Karpas-422 (cell line): ENCODE measurements around the gene CDCA3. TPM values are rescaled to one million over a fixed set of nuclear protein-coding genes. Genes with fewer than 3 reads are reported as not detected.
A peak's percentile ranks its signal among the peaks of the same experiment; 100 is the strongest.
"Not testable (repeated sequence)": the region's sequence is repeated elsewhere in the genome, so short reads cannot be mapped to it uniquely, and the experiment has no call there.

Source experiments
- DNase-seq: peaks from one replicate; pipeline ENCODE4 v3.0.0-alpha.2; 2015
- H2AFZ ChIP-seq: fragments of 200-600 bp; sonication (generic); 2 replicates; pipeline ENCODE4 v1.6.1; 2014; ENCODE audit warnings: antibody characterized with exemption, low read length, mixed read lengths
- H3K27ac ChIP-seq: fragments of 200-600 bp; sonication (generic); 2 replicates; pipeline ENCODE4 v1.5.1; 2014; ENCODE audit warnings: mild to moderate bottlenecking, low read length, moderate library complexity
- H3K27me3 ChIP-seq: fragments of 200-600 bp; sonication (generic); 2 replicates; pipeline ENCODE4 v1.6.1; 2014; ENCODE audit warnings: low read length, mixed read lengths
- H3K36me3 ChIP-seq: fragments of 200-600 bp; sonication (generic); 2 replicates; pipeline ENCODE4 v1.6.1; 2014; ENCODE audit warnings: low read length, mixed read lengths; ENCODE audit not compliant: insufficient read depth
- H3K4me1 ChIP-seq: fragments of 200-600 bp; sonication (generic); 2 replicates; pipeline ENCODE4 v1.6.1; 2014; ENCODE audit warnings: mild to moderate bottlenecking, low read length, mixed read lengths
- H3K4me2 ChIP-seq: fragments of 200-600 bp; sonication (generic); 2 replicates; pipeline ENCODE4 v1.6.1; 2014; ENCODE audit warnings: low read length, low read depth, mild to moderate bottlenecking; ENCODE audit not compliant: poor library complexity, severe bottlenecking
- H3K4me3 ChIP-seq: fragments of 200-600 bp; sonication (generic); 2 replicates; pipeline ENCODE4 v1.5.1; 2014; ENCODE audit warnings: mild to moderate bottlenecking, antibody characterized with exemption, low read length, mixed read lengths
- H3K79me2 ChIP-seq: fragments of 200-600 bp; sonication (generic); 2 replicates; pipeline ENCODE4 v1.6.1; 2014; ENCODE audit warnings: mild to moderate bottlenecking, low read length, mixed read lengths
- H3K9ac ChIP-seq: fragments of 200-600 bp; sonication (generic); 2 replicates; pipeline ENCODE4 v1.6.0; 2014; ENCODE audit warnings: low read length
- H3K9me2 ChIP-seq: fragments of 200-600 bp; sonication (generic), shearing (Covaris generic); replicated peaks from 2 replicates; pipeline ENCODE4 v1.6.0; 2014; ENCODE audit warnings: mild to moderate bottlenecking, low read length, moderate library complexity; ENCODE audit not compliant: insufficient read depth
- H3K9me3 ChIP-seq: fragments of 300-700, 200-600 bp; sonication (generic); 2 replicates; pipeline ENCODE4 v1.6.1; 2014; ENCODE audit warnings: low read length, mixed read lengths
- H4K20me1 ChIP-seq: fragments of 200-600 bp; sonication (generic); 2 replicates; pipeline ENCODE4 v1.6.1; 2014; ENCODE audit warnings: mild to moderate bottlenecking, antibody characterized with exemption, low read length, low read depth; ENCODE audit not compliant: insufficient read depth
- total RNA-seq: library from RNA; depleted of rRNA; stranded (reverse); fragments of >200 nt; shearing (Covaris generic); gene quantifications from 2 replicates; pipeline ENCODE4 v1.2.3, GENCODE V29; 2014; ENCODE audit warnings: low replicate concordance

CDCA3 gene
- total RNA-seq, 1 experiment from 2014 or later: 70.0 TPM

DNA sequence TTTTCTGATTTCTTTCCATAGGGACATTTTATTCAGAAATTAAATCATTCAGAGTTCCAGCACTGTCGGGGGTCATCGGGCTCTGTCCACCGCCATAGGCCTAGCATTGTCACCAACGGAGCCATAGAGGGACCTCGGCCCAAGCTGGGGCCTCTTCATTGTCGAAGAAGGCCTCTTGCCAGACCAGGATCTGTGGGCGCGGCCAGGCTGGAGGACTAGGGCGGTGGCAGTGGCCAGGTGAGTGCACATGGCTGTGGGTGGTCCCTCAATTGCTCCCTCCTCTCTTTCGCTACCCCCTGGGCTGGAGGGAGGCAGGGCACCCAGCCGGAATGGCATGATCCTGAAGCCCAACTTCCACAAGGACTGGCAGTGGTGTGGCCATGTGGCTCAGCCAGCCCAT lies 32.6 kb upstream of the CDCA3 start:
- no peak for DNase-seq
- Histone ChIP-seq H4K20me1 (no peaks in the 10 kb centered on the region), H3K27ac (no peak overlapping the region), H3K9me3 (no peaks in the 10 kb centered on the region), H3K4me1 (no peaks in the 10 kb centered on the region), H3K9me2 (no peaks in the 10 kb centered on the region), H3K27me3 (no peaks in the 10 kb centered on the region), H3K36me3 (peaks cover 17% of the 10 kb centered on the region; the same call in 1 of the 2 replicates), H3K4me2 (no peak overlapping the region), H3K4me3 (no peak overlapping the region), H3K79me2 (no peaks in the 10 kb centered on the region), H2AFZ (no peak overlapping the region), H3K9ac (no peak overlapping the region)

DNA sequence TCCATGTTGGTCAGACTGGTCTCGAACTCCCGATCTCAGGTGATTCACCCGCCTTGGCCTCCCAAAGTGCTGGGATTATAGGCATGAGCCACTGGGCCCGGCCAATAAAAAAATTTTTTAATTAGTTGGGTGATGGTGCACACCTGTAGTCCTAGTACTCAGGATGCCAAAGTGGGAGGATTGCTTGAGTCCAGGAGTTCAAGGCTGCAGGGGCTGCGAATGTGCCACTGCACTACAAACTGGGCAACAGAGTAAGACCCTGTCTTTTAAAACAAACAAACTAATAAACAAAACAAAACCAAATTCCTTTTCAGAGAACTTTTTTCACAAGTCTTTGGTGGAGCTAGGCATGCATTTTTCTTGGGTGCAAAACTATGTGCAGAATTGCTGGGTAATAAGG lies 32.2 kb upstream of the CDCA3 start:
- Histone ChIP-seq H3K36me3 (peaks cover 17% of the 10 kb centered on the region; the same call in 1 of the 2 replicates), H3K79me2 (no peaks in the 10 kb centered on the region), H3K9me3 (no peaks in the 10 kb centered on the region)

DNA sequence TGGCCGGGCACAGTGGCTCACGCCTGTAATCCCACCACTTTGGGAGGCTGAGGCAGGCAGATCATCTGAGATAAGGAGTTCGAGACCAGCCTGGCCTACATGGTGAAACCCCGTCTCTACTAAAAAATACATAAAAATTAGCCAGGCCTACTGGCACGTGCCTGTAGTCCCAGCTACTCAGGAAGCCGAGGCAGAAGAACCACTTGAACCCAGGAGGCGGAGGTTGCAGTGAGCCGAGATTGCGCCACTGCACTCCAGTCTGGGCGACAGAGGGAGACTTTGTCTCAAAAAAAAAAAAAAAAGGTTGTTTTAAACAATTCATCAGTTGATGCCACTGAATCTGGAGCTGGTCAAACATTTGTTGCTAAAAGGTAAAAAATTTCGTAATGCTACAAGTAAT lies 28.7 kb upstream of the CDCA3 start:
- H3K9ac ChIP-seq, H3K4me3 ChIP-seq, H3K4me1 ChIP-seq, H2AFZ ChIP-seq, H3K79me2 ChIP-seq, DNase-seq, H3K9me3 ChIP-seq, H3K4me2 ChIP-seq, H3K27ac ChIP-seq, H3K9me2 ChIP-seq, H3K27me3 ChIP-seq, H4K20me1 ChIP-seq: not testable (repeated sequence)
- peaks cover 23% of the 10 kb centered on the region for H3K36me3 ChIP-seq

More for the DNA sequence above, 32.2 kb upstream of the CDCA3 start:
- Histone ChIP-seq H3K27me3 (no peaks in the 10 kb centered on the region), H3K9me2 (no peaks in the 10 kb centered on the region), H3K27ac (no peak overlapping the region), H2AFZ (no peak overlapping the region), H3K4me1 (no peaks in the 10 kb centered on the region), H3K4me3 (no peak overlapping the region), H3K9ac (no peak overlapping the region), H4K20me1 (no peaks in the 10 kb centered on the region), H3K4me2 (no peak overlapping the region)
- no peak for DNase-seq

DNA sequence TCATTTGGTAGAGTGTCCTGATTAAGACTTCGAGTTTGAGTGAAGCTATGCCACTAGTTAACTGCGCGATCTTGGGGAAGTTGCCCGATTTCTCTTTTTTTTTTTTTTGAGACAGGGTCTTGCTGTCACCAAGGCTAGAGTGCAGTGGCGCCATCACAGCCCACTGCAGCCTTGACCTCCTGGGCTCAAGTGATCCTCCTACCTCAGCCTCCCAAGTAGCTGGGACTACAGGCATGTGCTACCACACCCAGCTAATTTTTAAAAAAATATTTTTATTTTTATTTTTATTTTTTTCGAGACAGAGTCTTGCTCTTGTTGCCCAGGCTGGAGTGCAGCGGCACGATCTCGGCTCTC lies 22.9 kb upstream of the CDCA3 start:
- not testable (repeated sequence) for H2AFZ ChIP-seq, DNase-seq, H3K9me3 ChIP-seq, H3K9me2 ChIP-seq, H3K4me3 ChIP-seq, H3K27me3 ChIP-seq, H3K9ac ChIP-seq
- H3K27ac ChIP-seq: peak overlapping the region; percentile 43; the same call in 1 of the 2 replicates
- H3K4me1 ChIP-seq: peaks cover 46% of the 10 kb centered on the region
- peaks cover 24% of the 10 kb centered on the region for H4K20me1 ChIP-seq
- H3K36me3 ChIP-seq: peaks cover 49% of the 10 kb centered on the region
- H3K4me2 ChIP-seq: peak overlapping the region; percentile 100
- H3K79me2 ChIP-seq: peaks cover 10% of the 10 kb centered on the region; the same call in 1 of the 2 replicates

DNA sequence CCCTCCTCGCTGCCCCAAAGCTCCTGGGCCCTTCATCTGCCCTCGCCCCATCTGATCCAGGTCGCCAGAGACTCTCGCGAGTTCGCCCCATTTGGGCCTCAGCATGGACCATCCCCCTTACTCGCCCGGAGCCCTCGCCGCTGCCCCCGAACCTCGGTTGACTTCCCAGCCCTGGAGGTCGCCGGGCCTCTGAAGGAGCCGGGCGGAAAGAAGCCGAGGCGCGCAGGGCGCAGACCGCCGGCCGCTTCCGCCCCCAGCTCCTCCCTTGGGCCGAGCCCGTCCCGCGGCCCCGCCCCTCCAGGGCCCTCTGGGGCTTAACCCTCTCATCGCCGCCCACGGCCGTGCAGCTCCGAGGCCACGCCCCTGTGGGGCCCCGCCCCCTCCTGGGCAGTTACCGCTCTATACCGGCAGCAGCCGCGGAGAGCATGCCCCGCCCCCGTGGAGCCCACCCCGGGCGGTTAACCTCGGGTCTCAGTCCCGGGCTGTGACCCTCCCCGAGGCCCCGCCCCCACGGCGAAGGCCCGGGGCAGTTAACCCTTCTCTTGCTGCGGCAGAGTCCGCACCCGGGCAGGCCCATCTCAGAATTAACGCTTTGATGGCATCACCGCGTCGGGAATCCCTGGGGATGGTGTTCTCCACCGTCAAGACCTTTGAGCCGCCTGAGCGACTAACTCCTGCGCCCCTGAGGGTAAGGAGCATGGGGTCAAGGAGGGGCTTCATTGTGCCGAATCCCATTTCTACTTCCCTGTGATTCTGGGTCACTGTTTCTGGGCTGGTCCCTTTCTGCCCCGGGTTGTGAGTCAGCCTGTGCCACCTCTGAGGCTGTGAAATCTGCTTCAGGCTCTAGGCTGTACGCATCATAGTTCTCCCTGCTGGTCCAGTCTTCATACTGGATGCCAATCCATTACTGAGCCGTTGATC lies 22.3 kb upstream of the CDCA3 start, which contains the start of gene SPSB2:
Gene SPSB2 (minus strand): TSS at position 210 of the 921 bp plus-strand sequence. CDS start 402 bp downstream, outside the sequence.
- Histone ChIP-seq H2AFZ (no peak within 1 kb of the TSS; the same call in 1 of the 2 replicates), H3K9ac (peak within 1 kb of the TSS; percentile 84), H3K36me3 (peaks cover 55% of the 10 kb centered on the region), H3K79me2 (peaks cover 17% of the 10 kb centered on the region), H3K4me1 (peaks cover 52% of the 10 kb centered on the region), H3K4me3 (peak within 1 kb of the TSS; percentile 75), H3K4me2 (peak within 1 kb of the TSS; percentile 100), H3K9me2 (no peaks in the 10 kb centered on the region), H3K27me3 (no peaks in the 10 kb centered on the region), H3K9me3 (no peaks in the 10 kb centered on the region), H3K27ac (peak within 1 kb of the TSS; percentile 87), H4K20me1 (peaks cover 30% of the 10 kb centered on the region)
- DNase-seq: peak; percentile 98

DNA sequence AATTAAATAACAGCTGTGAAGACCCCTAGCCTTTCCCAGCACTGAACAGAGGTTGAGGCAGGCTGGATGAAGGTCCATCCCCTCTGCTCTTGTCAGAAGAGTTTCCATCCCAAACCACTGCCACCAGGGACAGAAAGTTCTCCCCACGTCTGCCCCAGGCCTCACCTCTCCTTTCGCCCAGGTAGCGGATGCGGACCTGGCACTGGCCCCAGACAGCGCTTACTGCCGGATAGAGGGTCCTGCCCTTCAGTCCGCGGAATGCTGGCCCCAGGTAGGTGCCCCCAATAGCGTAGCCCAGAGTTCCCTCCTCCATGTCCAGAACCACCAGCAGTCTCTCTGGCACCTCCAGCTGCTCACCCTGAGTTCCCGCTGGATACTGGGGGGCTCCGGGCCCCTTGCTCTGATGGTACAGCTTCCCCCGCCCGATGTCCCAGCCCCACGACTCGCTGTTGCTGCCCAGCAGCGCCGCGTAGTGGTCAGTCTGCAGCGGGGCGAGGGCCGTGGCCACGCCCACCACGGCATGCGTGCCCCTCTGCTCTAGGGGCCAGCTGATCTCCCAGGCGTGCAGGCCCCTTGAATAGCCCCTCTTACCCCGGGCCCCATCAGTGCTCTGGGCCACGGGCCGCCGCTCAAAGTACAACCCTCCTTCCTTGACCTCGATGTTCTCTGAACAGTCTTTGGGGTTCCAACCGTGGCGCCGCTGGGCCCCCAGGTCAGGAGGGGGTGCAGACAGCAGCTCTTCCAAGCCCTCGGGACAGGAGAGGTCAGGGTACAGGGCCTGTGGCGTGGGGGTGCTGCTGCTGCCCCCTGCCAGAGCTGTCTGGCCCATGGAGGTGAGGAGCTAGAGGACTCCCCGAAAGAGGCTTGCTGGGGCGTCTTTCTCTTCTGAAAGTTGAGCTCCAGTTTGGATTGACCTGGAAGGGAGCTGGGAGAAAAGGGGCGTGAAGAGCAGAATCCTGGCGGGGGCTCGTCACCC lies 21.3 kb upstream of the CDCA3 start:
- DNase-seq: peak; percentile 93
- H3K4me3 ChIP-seq: peak overlapping the region; percentile 75
- H3K9ac ChIP-seq: peak overlapping the region; percentile 84
- peak overlapping the region; percentile 87 for H3K27ac ChIP-seq
- peaks cover 56% of the 10 kb centered on the region for H3K36me3 ChIP-seq
- H3K27me3 ChIP-seq: no peaks in the 10 kb centered on the region
- H3K9me2 ChIP-seq: no peaks in the 10 kb centered on the region
- H4K20me1 ChIP-seq: peaks cover 38% of the 10 kb centered on the region
- peak overlapping the region; percentile 100 for H3K4me2 ChIP-seq
- no peak overlapping the region for H2AFZ ChIP-seq
- no peaks in the 10 kb centered on the region for H3K9me3 ChIP-seq
- H3K79me2 ChIP-seq: peaks cover 27% of the 10 kb centered on the region
- H3K4me1 ChIP-seq: peaks cover 53% of the 10 kb centered on the region

DNA sequence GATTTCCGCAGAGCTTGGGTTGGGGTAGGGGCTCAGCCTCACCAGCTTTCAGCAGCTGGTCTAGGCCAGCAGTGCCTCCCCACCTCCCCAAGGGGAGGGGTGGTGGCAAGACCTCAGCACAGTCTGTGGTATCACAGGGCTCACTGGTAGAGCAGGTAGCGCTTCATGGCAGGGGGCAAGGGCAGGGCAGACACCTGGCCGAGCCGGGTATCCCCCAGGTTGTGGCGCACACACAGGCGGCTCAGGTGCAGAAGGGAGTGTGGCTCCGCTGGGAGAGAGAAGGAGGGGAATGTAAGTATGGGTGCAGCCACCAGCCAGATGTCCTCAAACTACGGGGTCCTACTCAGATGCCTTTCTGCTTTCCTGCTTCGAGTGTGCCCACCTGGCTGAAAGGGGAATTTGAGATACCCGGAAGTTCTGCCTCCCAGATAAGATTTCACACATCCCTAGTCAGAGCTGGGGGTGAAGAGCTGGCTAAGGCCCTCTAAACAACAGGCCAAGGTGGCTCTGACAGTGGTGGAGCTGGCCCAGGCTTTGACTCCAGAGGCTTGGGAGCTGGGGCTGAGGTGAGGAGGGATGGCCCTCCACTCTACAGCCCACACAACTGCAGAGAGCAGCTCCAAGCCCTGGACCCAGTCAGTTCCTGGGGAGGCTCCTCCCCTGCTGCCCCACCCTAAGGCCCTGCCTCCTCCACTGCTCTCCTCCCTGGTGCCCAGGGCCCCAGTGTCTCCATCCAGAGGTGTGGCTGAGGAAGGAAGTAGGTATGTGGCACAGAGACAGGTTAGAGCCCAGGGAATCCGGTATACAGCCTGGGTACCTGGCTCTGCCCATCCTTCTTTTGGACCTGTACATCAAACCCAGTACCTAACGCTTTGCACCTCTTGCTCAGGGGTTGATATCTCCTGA lies 20.2 kb upstream of the CDCA3 start:
- no peaks in the 10 kb centered on the region for H3K9me2 ChIP-seq
- peaks cover 27% of the 10 kb centered on the region for H3K79me2 ChIP-seq
- H4K20me1 ChIP-seq: peaks cover 38% of the 10 kb centered on the region
- H3K4me1 ChIP-seq: peaks cover 62% of the 10 kb centered on the region
- no peaks in the 10 kb centered on the region for H3K27me3 ChIP-seq
- peak overlapping the region; percentile 57 for H3K27ac ChIP-seq
- peaks cover 52% of the 10 kb centered on the region for H3K36me3 ChIP-seq
- peak overlapping the region; percentile 100 for H3K4me2 ChIP-seq
- peak; percentile 78 for DNase-seq
- H3K4me3 ChIP-seq: peak overlapping the region; percentile 75
- no peak overlapping the region for H2AFZ ChIP-seq
- H3K9me3 ChIP-seq: no peaks in the 10 kb centered on the region
- H3K9ac ChIP-seq: peak overlapping the region; percentile 84
